H1 (cell line): ENCODE results near the gene LIF. TPM values are rescaled to one million over a fixed set of nuclear protein-coding genes. Genes with fewer than 3 reads are reported as not detected.

Experiments used
- CTCF ChIA-PET: fragments of 300-600 bp; sonication (Branson Sonifier 250); formaldehyde crosslinking; loops from one replicate; lab custom pipeline; 2021; ENCODE audit not compliant: partially characterized antibody; lab: Charles Lee
- POLR2A ChIA-PET: fragments of 300-600 bp; sonication (Branson Sonifier 250); formaldehyde crosslinking; loops from one replicate; lab custom pipeline; 2021; ENCODE audit warnings: inconsistent platforms; ENCODE audit not compliant: partially characterized antibody; lab: Charles Lee
- DNase-seq, 2 experiments: peaks; one replicate each; pipeline versions ENCODE4 v3.0.0 to v3.0.0-alpha.2; 2010 to 2022; ENCODE audit warnings: low spot score in 2 of 2, low read depth in 1 of 2, mixed read lengths in 1 of 2
- FAIRE-seq: peaks from 2 replicates; lab custom pipeline; 2011; peaks lifted over from hg19 to GRCh38; lab: Jason Lieb, UNC
- H2AFZ ChIP-seq: 2 replicates; pipeline ENCODE4 v1.8.1; 2012; ENCODE audit warnings: low read length, inconsistent platforms
- H2AK5ac ChIP-seq: 2 replicates; pipeline ENCODE4 v1.6.1; 2013; ENCODE audit warnings: low read depth, low read length
- H2BK120ac ChIP-seq: replicated peaks from 2 replicates; pipeline ENCODE3; 2013; ENCODE audit warnings: low read depth, low read length, inconsistent platforms
- H2BK12ac ChIP-seq: 2 replicates; pipeline ENCODE4 v1.6.1; 2013; ENCODE audit warnings: low read depth, low read length
- H2BK15ac ChIP-seq: 2 replicates; pipeline ENCODE4 v1.6.1; 2013; ENCODE audit warnings: low read length
- H2BK20ac ChIP-seq: 2 replicates; pipeline ENCODE4 v1.6.1; 2013; ENCODE audit warnings: low read length
- H2BK5ac ChIP-seq: 2 replicates; pipeline ENCODE4 v1.6.1; 2013; ENCODE audit warnings: low read depth, low read length
- H3K14ac ChIP-seq: 2 replicates; pipeline ENCODE4 v1.6.1; 2013; ENCODE audit warnings: inconsistent platforms; ENCODE audit not compliant: insufficient read length
- H3K18ac ChIP-seq: 2 replicates; pipeline ENCODE4 v1.6.1; 2013; ENCODE audit warnings: low read length; ENCODE audit errors: extremely low read depth
- H3K23ac ChIP-seq: 2 replicates; pipeline ENCODE4 v1.6.1; 2013; ENCODE audit warnings: inconsistent platforms; ENCODE audit not compliant: insufficient read length
- H3K23me2 ChIP-seq: 2 replicates; pipeline ENCODE4 v1.6.1; 2013; ENCODE audit warnings: low read depth, low read length
- H3K27ac ChIP-seq: 2 replicates; pipeline ENCODE4 v1.6.1; 2011; ENCODE audit warnings: low read depth, low read length, inconsistent platforms
- H3K27me3 ChIP-seq, 4 experiments: replicated peaks in 1 of 4; 1 replicate in 1 of 4; 2 replicates in 3 of 4; pipeline versions ENCODE4 v1.6.1 to v1.8.1; 2011 to 2013; ENCODE audit warnings: low read length in 3 of 4, mild to moderate bottlenecking in 3 of 4, inconsistent platforms in 2 of 4, mixed read lengths in 2 of 4, moderate library complexity in 1 of 4; ENCODE audit not compliant: control insufficient read depth in 3 of 4, insufficient read depth in 3 of 4; ENCODE audit errors: extremely low read depth in 1 of 4
- H3K36me3 ChIP-seq, 4 experiments: 2 replicates each; pipeline versions ENCODE4 v1.6.1 to v1.8.1; 2011 to 2013; ENCODE audit warnings: mild to moderate bottlenecking in 4 of 4, low read length in 3 of 4, moderate library complexity in 2 of 4, control low read depth in 1 of 4, inconsistent platforms in 1 of 4; ENCODE audit not compliant: insufficient read depth in 4 of 4, control insufficient read depth in 2 of 4
- H3K4ac ChIP-seq: replicated peaks from 2 replicates; pipeline ENCODE3; 2013; ENCODE audit warnings: low read length, low read depth, mixed read lengths, inconsistent platforms; ENCODE audit not compliant: insufficient read length
- H3K4me1 ChIP-seq, 4 experiments: replicated peaks in 1 of 4; 1 replicate in 1 of 4; 2 replicates in 3 of 4; pipeline versions ENCODE4 v1.6.1 to v1.8.1; 2011 to 2013; ENCODE audit warnings: low read length in 3 of 4, inconsistent platforms in 2 of 4, mixed read lengths in 1 of 4; ENCODE audit not compliant: insufficient read depth in 4 of 4, control insufficient read depth in 3 of 4
- H3K4me2 ChIP-seq, 2 experiments: 2 replicates each; pipeline versions ENCODE4 v1.6.1 to v1.8.1; 2011 to 2013; ENCODE audit warnings: low read depth in 2 of 2, low read length in 2 of 2, control low read depth in 1 of 2, inconsistent platforms in 1 of 2, mild to moderate bottlenecking in 1 of 2; ENCODE audit not compliant: insufficient read depth in 1 of 2
- H3K4me3 ChIP-seq, 4 experiments: fragments of 200-600, 300-600 bp in 1 of 4; sonication (generic), shearing (Covaris generic), sonication (Bioruptor Twin) in 1 of 4; 2 replicates each; pipeline versions ENCODE4 v1.5.1 to v1.8.1; 2011 to 2016; ENCODE audit warnings: low read length in 4 of 4, low read depth in 3 of 4, control low read depth in 2 of 4, inconsistent platforms in 2 of 4, mild to moderate bottlenecking in 2 of 4, mixed read lengths in 1 of 4, moderate library complexity in 1 of 4; ENCODE audit not compliant: insufficient read depth in 2 of 4; ENCODE audit errors: extremely low read depth in 1 of 4
- H3K56ac ChIP-seq: replicated peaks from 2 replicates; pipeline ENCODE3; 2013; ENCODE audit warnings: low read depth, mild to moderate bottlenecking, mixed read lengths, low read length, inconsistent platforms; ENCODE audit not compliant: insufficient read length
- H3K79me1 ChIP-seq: 2 replicates; pipeline ENCODE4 v1.6.1; 2013; ENCODE audit warnings: low read depth, low read length, control low read depth
- H3K79me2 ChIP-seq, 2 experiments: 2 replicates each; pipeline versions ENCODE4 v1.6.1 to v1.8.1; 2012 to 2013; ENCODE audit warnings: low read length in 2 of 2, mild to moderate bottlenecking in 2 of 2, inconsistent platforms in 1 of 2; ENCODE audit not compliant: insufficient read depth in 2 of 2, control insufficient read depth in 1 of 2
- H3K9ac ChIP-seq, 4 experiments: replicated peaks in 1 of 4; 1 replicate in 1 of 4; 2 replicates in 3 of 4; pipeline versions ENCODE4 v1.6.1 to v1.8.1; 2011 to 2013; ENCODE audit warnings: low read depth in 3 of 4, low read length in 3 of 4, control low read depth in 2 of 4, mild to moderate bottlenecking in 2 of 4, moderate library complexity in 2 of 4, inconsistent platforms in 1 of 4; ENCODE audit errors: extremely low read depth in 1 of 4
- H3K9me3 ChIP-seq, 2 experiments: 2 replicates each; pipeline versions ENCODE4 v1.6.1 to v1.8.1; 2012 to 2013; ENCODE audit warnings: mild to moderate bottlenecking in 2 of 2, moderate library complexity in 2 of 2, control low read depth in 1 of 2, inconsistent platforms in 1 of 2, low read depth in 1 of 2, low read length in 1 of 2, mixed read lengths in 1 of 2; ENCODE audit not compliant: insufficient read depth in 2 of 2
- H4K20me1 ChIP-seq, 2 experiments: replicated peaks in 1 of 2; 2 replicates each; pipeline versions ENCODE3 to v1.8.1; 2011 to 2013; ENCODE audit warnings: inconsistent platforms in 2 of 2, low read length in 2 of 2, mild to moderate bottlenecking in 1 of 2; ENCODE audit not compliant: insufficient read depth in 2 of 2, control insufficient read depth in 1 of 2
- H4K5ac ChIP-seq: 2 replicates; pipeline ENCODE4 v1.6.1; 2013; ENCODE audit warnings: low read length, low read depth, mixed read lengths, inconsistent platforms; ENCODE audit not compliant: insufficient read length
- H4K8ac ChIP-seq: 2 replicates; pipeline ENCODE4 v1.8.0; 2013; ENCODE audit warnings: mild to moderate bottlenecking, moderate library complexity, low read length, inconsistent platforms; ENCODE audit not compliant: insufficient read depth; ENCODE audit errors: extremely low read depth
- H4K91ac ChIP-seq: replicated peaks from 2 replicates; pipeline ENCODE3; 2013; ENCODE audit warnings: low read length, mixed read lengths, inconsistent platforms; ENCODE audit not compliant: insufficient read length
- ASH2L ChIP-seq: fragments of 200-600, 300-600 bp; sonication (generic); IDR thresholded peaks from one replicate; pipeline ENCODE4 v1.7.1; 2017; ENCODE audit warnings: low read length
- ATF3 ChIP-seq: IDR thresholded peaks from 2 replicates; pipeline ENCODE4 v1.6.1; 2011; ENCODE audit warnings: low read depth, mild to moderate bottlenecking, low read length; ENCODE audit not compliant: insufficient read depth
- BRCA1 ChIP-seq: IDR thresholded peaks from 2 replicates; pipeline ENCODE4 v1.6.1; 2012; ENCODE audit warnings: low read depth, low read length, improper control_type of control experiment
- CEBPB ChIP-seq: IDR thresholded peaks from 2 replicates; pipeline ENCODE4 v1.6.1; 2012; ENCODE audit warnings: low read depth, low read length
- CHD2 ChIP-seq: IDR thresholded peaks from 2 replicates; pipeline ENCODE4 v1.6.1; 2012; ENCODE audit warnings: low read length, improper control_type of control experiment
- CTBP2 ChIP-seq: IDR thresholded peaks from 2 replicates; pipeline ENCODE4 v1.7.0; 2011; ENCODE audit warnings: borderline replicate concordance, mild to moderate bottlenecking, moderate library complexity, mixed read lengths, low read length; ENCODE audit not compliant: insufficient read depth, insufficient read length
- EP300 ChIP-seq, 2 experiments: IDR thresholded peaks; 1 replicate in 1 of 2; 2 replicates in 1 of 2; pipeline ENCODE4 v1.6.1; 2011 to 2012; ENCODE audit warnings: low read depth in 2 of 2, low read length in 2 of 2, mild to moderate bottlenecking in 2 of 2, borderline replicate concordance in 1 of 2, inconsistent platforms in 1 of 2, moderate library complexity in 1 of 2
- JUND ChIP-seq: IDR thresholded peaks from 2 replicates; pipeline ENCODE4 v1.6.1; 2011; ENCODE audit warnings: mild to moderate bottlenecking, improper control_type of control experiment, low read length
- MAFK ChIP-seq: IDR thresholded peaks from 2 replicates; pipeline ENCODE4 v1.6.1; 2012; ENCODE audit warnings: low read depth, mild to moderate bottlenecking, improper control_type of control experiment, low read length
- SIRT6 ChIP-seq: IDR thresholded peaks from one replicate; pipeline ENCODE4 v1.7.1; 2012; ENCODE audit warnings: low read length, inconsistent platforms
- SP1 ChIP-seq: IDR thresholded peaks from 2 replicates; pipeline ENCODE4 v1.6.1; 2011; ENCODE audit warnings: low read depth, low read length
- SP4 ChIP-seq: IDR thresholded peaks from 2 replicates; pipeline ENCODE4 v1.6.1; 2012; ENCODE audit warnings: low read length, inconsistent platforms
- WGBS, 2 experiments: shearing (Covaris generic) in 1 of 2; methylation state at CpG; one replicate each; pipeline versions ENCODE4 v1.1.6 to v1.1.7; 2013 to 2015; ENCODE audit warnings: low lambda C conversion rate in 2 of 2, mixed read lengths in 2 of 2, inconsistent platforms in 1 of 2, low coverage in 1 of 2, missing lambda C conversion rate in 1 of 2; ENCODE audit not compliant: insufficient replicate concordance in 2 of 2, insufficient coverage in 1 of 2, insufficient read length in 1 of 2; ENCODE audit errors: extremely low coverage in 1 of 2, missing lambda C conversion rate in 1 of 2; 5-methylcytosine and 5-hydroxymethylcytosine counted together
- polyA plus RNA-seq, 7 experiments: library from polyadenylated mRNA; depleted of rRNA in 3 of 7; stranded (reverse) in 5 of 7; unstranded in 2 of 7; fragments of >200 nt in 5 of 7; fragments of 200-250 nt in 2 of 7; gene quantifications; 1 replicate in 5 of 7; 2 replicates in 1 of 7; 4 replicates in 1 of 7; pipeline versions ENCODE4 v1.2.1 to v1.2.3, GENCODE V29; 2011 to 2013; ENCODE audit warnings: missing spikeins in 2 of 7, mixed read lengths in 2 of 7
- total RNA-seq: library from RNA; stranded (reverse); fragmentation: NEBNext Ultra II Directional; extraction: Animal tissue kit (Norgen Biotek cat#: 25700); gene quantifications from 2 replicates; pipeline ENCODE4 v1.2.1, GENCODE V29; 2021

The LIF gene
- total and polyA plus RNA-seq, 2 of the 8 experiments (the other 6 are each of a cell fraction or from before 2014, with no cell fraction given): 3.3 to 3.5 TPM

- H2BK120ac ChIP-seq: no peak overlapping the region
- H4K8ac ChIP-seq: no peak overlapping the region
- H3K79me2 ChIP-seq: no peaks in the 10 kb centered on the region
- no peaks in the 10 kb centered on the region for H3K9me3 ChIP-seq
- FAIRE-seq (no peak), DNase-seq (no peak)
- H3K79me1 ChIP-seq: no peaks in the 10 kb centered on the region
- POLR2A ChIA-PET: no interaction called here
- WGBS, 2 experiments: 67% methylated on average over 10 of the region's 10 CpGs; no CpG with 5 or more reads in 1 of the 2 experiments
- H3K27ac ChIP-seq: no peak overlapping the region
- H3K4ac ChIP-seq: no peak overlapping the region
- H3K36me3 ChIP-seq: no peaks in the 10 kb centered on the region
- H3K4me2 ChIP-seq: no peak overlapping the region
- no peak overlapping the region for H3K23ac ChIP-seq
- no peaks in the 10 kb centered on the region; the same call in 1 of the 2 replicates for H3K23me2 ChIP-seq
- no peak overlapping the region for H4K5ac ChIP-seq
- H3K9ac ChIP-seq: no peak overlapping the region
- H2BK5ac ChIP-seq: 0 out of 2 replicates have a peak overlapping the region, but pooled peaks have one; percentile 8
- H2BK15ac ChIP-seq: no peak overlapping the region
- no peaks in the 10 kb centered on the region; a peak in 1 of 7 replicates for H3K27me3 ChIP-seq
- H2AFZ ChIP-seq: no peak overlapping the region
- no peak overlapping the region for H3K14ac ChIP-seq
- H4K91ac ChIP-seq: no peak overlapping the region
- CTCF ChIA-PET: interaction anchor here (1.3 to 1.6 kb wide), 2 partner anchors 10 to 14 kb away, joined by 4 to 6 read pairs; no protein-coding TSS in a partner anchor
- peaks cover 0 to 10% (median 3%) of the 10 kb centered on the region in 4 experiments; a peak in 3 of 7 replicates for H3K4me1 ChIP-seq
- TF ChIP-seq SIRT6: no peak
- TF ChIP-seq CEBPB: no peak
- TF ChIP-seq ASH2L: no peak
- TF ChIP-seq BRCA1: no peak
- TF ChIP-seq MAFK: no peak
- TF ChIP-seq SP1: no peak
- TF ChIP-seq ATF3: no peak
- TF ChIP-seq CHD2: no peak
- TF ChIP-seq SP4: no peak
- no peak for TF ChIP-seq EP300 (IDR thresholded peaks at IDR 0.05; ENCODE audit: borderline replicate concordance in 1 of 2, low read depth in 2 of 2, low read length in 2 of 2)
- no peak for TF ChIP-seq JUND
- TF ChIP-seq CTBP2: no peak
- H4K20me1 ChIP-seq: no peaks in the 10 kb centered on the region
- no peak overlapping the region for H3K4me3 ChIP-seq
- H2AK5ac ChIP-seq: no peak overlapping the region
- H3K56ac ChIP-seq: no peak overlapping the region
- no peak overlapping the region for H3K18ac ChIP-seq
- no peak overlapping the region for H2BK20ac ChIP-seq
- H2BK12ac ChIP-seq: peak overlapping the region; percentile 33; the same call in 1 of the 2 replicates
These were observed 27.3 kb upstream of the LIF start for GRCh38 chr22:30273711-30274436.
